GM18499 (cell line): ENCODE data around the gene PPP2R2C.

Experiments
- ATAC-seq: cut with Tn5 transposase; IDR thresholded peaks from one replicate; pipeline ENCODE4 v1.9.1; 2021; ENCODE audit warnings: moderate number of reproducible peaks; ENCODE audit not compliant: insufficient read depth, unreplicated experiment

The PPP2R2C gene

GRCh38 chr4:6409381-6409780, 63.0 kb downstream of the PPP2R2C start:
- no peak for ATAC-seq

DNA sequence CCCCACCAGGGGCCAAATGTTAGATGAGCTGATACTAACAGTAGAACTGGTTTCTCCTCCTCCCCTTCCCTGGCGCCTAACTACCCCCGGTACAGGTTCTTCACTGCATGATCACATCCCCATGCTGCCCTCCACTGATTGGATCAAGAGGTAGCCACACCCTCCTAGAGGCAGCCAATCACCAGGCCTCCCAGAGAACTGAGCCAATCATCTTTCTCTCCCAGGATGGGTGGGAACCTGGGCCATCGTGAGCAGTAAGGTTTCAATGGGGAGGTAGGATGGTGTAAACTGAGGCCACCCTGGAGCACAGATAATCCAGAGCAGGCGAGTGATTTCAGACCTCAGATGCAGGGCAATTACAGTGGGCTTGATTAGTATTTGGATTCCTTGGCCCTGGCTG, 64.2 kb downstream of the PPP2R2C start:
- no peak for ATAC-seq

- no peak for ATAC-seq
Observed at GRCh38 chr4:6405397-6405706, 67.1 kb downstream of the PPP2R2C start.

DNA sequence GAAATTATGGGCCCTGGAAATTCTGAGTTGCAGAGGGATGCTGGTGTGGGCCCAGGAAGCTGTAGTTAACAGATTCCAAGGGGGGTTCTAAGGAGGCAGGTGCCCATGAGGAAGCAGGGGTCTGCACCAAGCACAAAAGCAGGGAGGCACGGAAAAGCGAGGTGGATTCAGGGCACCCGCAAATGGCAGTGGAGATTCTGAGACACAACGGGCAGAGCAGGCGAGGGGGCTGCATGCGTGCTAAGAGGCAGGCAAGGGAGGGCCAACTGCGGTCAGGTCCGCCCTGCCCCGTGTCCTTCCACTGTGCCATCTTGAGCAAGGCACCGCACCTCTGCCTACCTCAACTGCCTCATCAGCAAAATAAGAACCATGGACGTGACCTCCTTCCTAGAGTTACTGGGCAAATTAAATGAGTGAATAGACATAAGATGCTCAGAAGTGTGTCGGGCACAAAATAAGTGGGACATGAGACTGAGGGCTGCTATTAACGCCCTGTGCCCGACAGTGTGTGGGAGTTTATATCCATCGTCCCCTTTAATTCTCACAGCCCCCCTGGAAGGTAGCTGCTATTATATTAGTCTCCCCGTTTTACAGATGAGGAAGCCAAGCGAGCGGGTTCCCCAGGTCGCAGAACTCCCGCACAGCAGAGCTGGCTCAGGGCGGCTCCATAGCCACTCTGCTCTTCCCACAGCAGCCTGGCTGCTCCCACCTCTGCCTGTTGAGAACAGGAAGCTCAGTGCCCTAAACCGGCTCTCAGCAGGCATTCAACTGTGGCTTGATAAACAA, 67.6 kb downstream of the PPP2R2C start:
- ATAC-seq = no peak

DNA sequence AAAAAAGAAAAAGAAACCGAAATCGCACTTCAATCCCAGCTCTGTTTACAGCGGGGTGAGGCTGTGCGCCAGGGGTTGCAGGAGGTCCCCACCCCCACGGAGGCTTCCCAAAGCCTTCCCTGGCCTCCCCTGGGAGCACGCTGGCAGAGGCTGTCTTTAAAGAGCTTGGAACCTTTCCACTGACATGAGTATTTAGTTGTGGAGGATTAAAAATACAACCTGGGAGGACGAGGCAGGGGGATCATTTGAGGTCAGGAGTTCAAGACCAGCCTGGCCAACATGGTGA, 69.1 kb downstream of the PPP2R2C start:
- ATAC-seq = no peak

GRCh38 chr4:6402566-6403399, 69.6 kb downstream of the PPP2R2C start:
- ATAC-seq = no peak

GRCh38 chr4:6401797-6402196, 70.6 kb downstream of the PPP2R2C start:
- ATAC-seq = no peak

GRCh38 chr4:6396696-6397236, 75.6 kb downstream of the PPP2R2C start:
- no peak for ATAC-seq

DNA sequence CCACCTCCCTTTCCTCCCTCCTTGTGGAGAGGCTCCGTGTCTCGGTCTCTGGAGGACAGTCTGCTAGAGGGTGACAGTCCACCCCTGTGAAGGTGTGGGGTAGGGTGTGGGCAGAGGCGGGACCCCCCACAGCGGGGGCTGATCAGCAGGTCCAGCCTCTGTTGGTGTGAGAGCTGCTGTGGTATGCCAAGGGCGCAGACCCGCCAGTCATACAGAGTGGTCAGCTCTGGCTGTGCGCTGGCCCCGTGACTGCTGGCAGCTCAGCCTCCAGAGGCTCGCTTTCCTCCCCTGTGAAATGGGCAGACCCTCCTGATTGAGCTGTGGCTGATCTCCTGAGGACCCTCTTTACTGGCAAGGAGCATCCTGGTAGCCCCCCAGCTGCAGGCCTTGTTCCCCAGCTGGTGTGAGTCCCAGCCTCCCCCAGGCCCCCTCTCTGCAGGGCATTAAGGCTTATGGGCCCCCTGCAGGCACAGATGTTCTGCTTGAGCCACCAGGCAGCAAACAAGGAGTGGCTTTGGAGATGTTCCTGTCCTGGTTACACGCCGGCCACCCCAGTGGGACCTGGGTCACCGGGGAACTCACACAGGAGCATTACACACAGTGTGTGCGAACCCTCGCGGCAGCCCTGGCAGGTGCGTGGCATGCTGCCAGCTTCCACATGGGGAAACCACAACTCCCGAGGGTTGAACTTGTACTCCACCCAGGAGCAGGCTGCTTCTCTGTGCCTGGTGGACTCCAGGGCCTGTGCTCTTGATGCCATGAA, 76.8 kb downstream of the PPP2R2C start:
- no peak for ATAC-seq

GRCh38 chr4:6394671-6395081, 77.7 kb downstream of the PPP2R2C start:
- no peak for ATAC-seq

- ATAC-seq = no peak
Observed at GRCh38 chr4:6393544-6394475, 78.6 kb downstream of the PPP2R2C start.

- no peak for ATAC-seq
Observed at GRCh38 chr4:6393066-6393465, 79.3 kb downstream of the PPP2R2C start.

- ATAC-seq = no peak
Observed at GRCh38 chr4:6392407-6392806, 80.0 kb downstream of the PPP2R2C start.

- ATAC-seq = no peak
Observed at GRCh38 chr4:6391852-6392188, 80.6 kb downstream of the PPP2R2C start.

GRCh38 chr4:6391186-6391851, 81.1 kb downstream of the PPP2R2C start:
- no peak for ATAC-seq

- no peak for ATAC-seq
Observed at GRCh38 chr4:6390356-6390755, 82.1 kb downstream of the PPP2R2C start.

- no peak for ATAC-seq
Observed at GRCh38 chr4:6389142-6389825, 83.1 kb downstream of the PPP2R2C start.

- ATAC-seq = no peak
Observed at GRCh38 chr4:6388713-6389112, 83.7 kb downstream of the PPP2R2C start.

DNA sequence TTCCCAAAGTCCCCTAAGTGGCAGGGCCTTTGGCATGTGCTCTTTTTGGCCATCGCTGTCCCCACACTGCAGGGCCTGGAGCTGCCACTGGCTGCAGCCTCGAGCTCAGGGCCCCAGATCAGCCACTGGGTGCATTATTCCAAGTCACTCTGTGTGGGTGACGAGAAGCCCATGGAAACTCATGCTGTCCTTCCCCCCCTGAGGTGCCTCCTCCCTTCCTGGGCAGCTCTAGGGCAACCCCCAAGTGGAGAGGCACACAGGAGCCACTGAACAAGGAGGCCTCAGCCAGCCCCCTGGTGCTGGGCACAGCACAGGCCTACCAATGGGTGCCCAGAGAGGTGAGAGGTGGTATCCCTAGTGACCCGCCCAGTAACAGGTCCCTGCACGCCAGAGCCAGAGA, 84.5 kb downstream of the PPP2R2C start:
- ATAC-seq = no peak
